ENCODE data around the gene STAM.
A peak's percentile ranks its signal among the peaks of the same experiment; 100 is the strongest.

Gene STAM

GRCh38 chr10:17669185-17669872 lies 25.4 kb downstream of the STAM start:
- Histone ChIP-seq H3K27ac (peak overlapping the region in 13 of 21 experiments; percentile 2 to 83 (median 49)), H3K4me3 (no peak overlapping the region)

- Histone ChIP-seq H3K27ac (peak overlapping the region in 1 of 21 experiments; percentile 62), H3K4me3 (no peak overlapping the region)
Observed at GRCh38 chr10:17671307-17671706, 27.4 kb downstream of the STAM start.

- H3K27ac ChIP-seq, result peak overlapping the region in 9 of 21 experiments; percentile 0 to 78 (median 51)
Observed at GRCh38 chr10:17673471-17674061, 29.6 kb downstream of the STAM start.

GRCh38 chr10:17674566-17674965 lies 30.6 kb downstream of the STAM start:
- Histone ChIP-seq H3K27ac (peak overlapping the region in 7 of 21 experiments; percentile 16 to 78 (median 48)), H3K4me3 (no peak overlapping the region)

More at GRCh38 chr10:17673471-17674061, 29.6 kb downstream of the STAM start:
- H3K4me3 ChIP-seq, result no peak overlapping the region

GRCh38 chr10:17675638-17676037 lies 31.7 kb downstream of the STAM start:
- Histone ChIP-seq H3K27ac (peak overlapping the region in 2 of 21 experiments; percentile 22 to 48), H3K4me3 (no peak overlapping the region)

GRCh38 chr10:17676919-17677318 lies 33.0 kb downstream of the STAM start:
- Histone ChIP-seq H3K4me3 (no peak overlapping the region), H3K27ac (no peak overlapping the region)

- no peak overlapping the region for H3K4me3 ChIP-seq
- H3K27ac ChIP-seq, result peak overlapping the region in 2 of 21 experiments; percentile 23 to 41
Observed at GRCh38 chr10:17682236-17682946, 38.4 kb downstream of the STAM start.

- Histone ChIP-seq H3K27ac (peak overlapping the region in 4 of 21 experiments; percentile 10 to 61 (median 32)), H3K4me3 (no peak overlapping the region)
Observed at GRCh38 chr10:17683541-17683940, 39.6 kb downstream of the STAM start.

GRCh38 chr10:17684537-17684936 lies 40.6 kb downstream of the STAM start:
- H3K27ac ChIP-seq, result peak overlapping the region in 2 of 21 experiments; percentile 28 to 61
- no peak overlapping the region for H3K4me3 ChIP-seq

GRCh38 chr10:17685233-17685840 lies 41.4 kb downstream of the STAM start:
- peak overlapping the region in 4 of 21 experiments; percentile 15 to 61 (median 34) for H3K27ac ChIP-seq
- no peak overlapping the region for H3K4me3 ChIP-seq

- Histone ChIP-seq H3K4me3 (no peak overlapping the region), H3K27ac (no peak overlapping the region)
Observed at GRCh38 chr10:17687117-17687831, 43.3 kb downstream of the STAM start.

GRCh38 chr10:17689137-17689536 lies 45.2 kb downstream of the STAM start:
- Histone ChIP-seq H3K27ac (no peak overlapping the region), H3K4me3 (no peak overlapping the region)

- H3K4me3 ChIP-seq, result no peak overlapping the region
- H3K27ac ChIP-seq, result no peak overlapping the region
Observed at GRCh38 chr10:17693009-17693408, 49.1 kb downstream of the STAM start.

- Histone ChIP-seq H3K27ac (no peak overlapping the region), H3K4me3 (no peak overlapping the region)
Observed at GRCh38 chr10:17698696-17699095, 54.7 kb downstream of the STAM start.

GRCh38 chr10:17701301-17701700 lies 57.4 kb downstream of the STAM start:
- no peak overlapping the region for H3K4me3 ChIP-seq
- H3K27ac ChIP-seq, result no peak overlapping the region

GRCh38 chr10:17703706-17704105 lies 59.8 kb downstream of the STAM start:
- Histone ChIP-seq H3K4me3 (no peak overlapping the region), H3K27ac (no peak overlapping the region)

GRCh38 chr10:17708821-17709220 lies 64.9 kb downstream of the STAM start:
- Histone ChIP-seq H3K4me3 (no peak overlapping the region), H3K27ac (no peak overlapping the region)

GRCh38 chr10:17709492-17709891 lies 65.5 kb downstream of the STAM start:
- H3K4me3 ChIP-seq, result no peak overlapping the region
- H3K27ac ChIP-seq, result no peak overlapping the region

- no peak overlapping the region for H3K27ac ChIP-seq
- no peak overlapping the region for H3K4me3 ChIP-seq
Observed at GRCh38 chr10:17710181-17710580, 66.2 kb downstream of the STAM start.

GRCh38 chr10:17712053-17712452 lies 68.1 kb downstream of the STAM start:
- H3K4me3 ChIP-seq, result no peak overlapping the region
- H3K27ac ChIP-seq, result no peak overlapping the region

Data from skin epidermis (tissue), 12 donors.